ENCODE results near the gene HSD17B12. TPM values are rescaled to one million over a fixed set of nuclear protein-coding genes. Genes with fewer than 3 reads are reported as not detected.

HSD17B12 gene
- total and polyA plus RNA-seq, 2 of the 4 experiments (the other 2 are of a cell fraction) = 38.0 to 44.6 TPM

GRCh38 chr11:43784301-43784700, 103.8 kb downstream of the HSD17B12 start:
- Histone ChIP-seq H2BK15ac (ENCODE audit: low read depth, low read length) (no peak overlapping the region), H4K20me1 (ENCODE audit: insufficient read depth, low read length) (no peaks in the 10 kb centered on the region), H2BK5ac (ENCODE audit: low read depth, low read length, poor library complexity, severe bottlenecking) (peak overlapping the region; percentile 20), H3K4me1 (ENCODE audit: control insufficient read depth, insufficient read depth, low read length) (peaks cover 7% of the 10 kb centered on the region; the same call in 1 of the 2 replicates), H2BK120ac (ENCODE audit: low read depth, low read length) (no peak overlapping the region), H3K18ac (ENCODE audit: low read depth, low read length) (no peak overlapping the region; the same call in 1 of the 2 replicates), H3K23ac (ENCODE audit: low read depth, low read length) (no peak overlapping the region), H4K5ac (ENCODE audit: low read depth, low read length) (no peak overlapping the region), H2AK9ac (replicated peaks; ENCODE audit: low read depth, low read length, poor library complexity) (no peak overlapping the region), H3K9ac (ENCODE audit: low read depth, low read length) (no peak overlapping the region), H2BK20ac (ENCODE audit: low read depth, low read length) (no peak overlapping the region), H3K9me1 (ENCODE audit: insufficient read depth, low read length) (no peaks in the 10 kb centered on the region), H3K56ac (ENCODE audit: extremely low read depth, insufficient read depth, low read length) (no peak overlapping the region), H3K14ac (replicated peaks; ENCODE audit: low read depth, low read length) (no peak overlapping the region), H3K9me3 (ENCODE audit: control insufficient read depth, insufficient read depth, low read length) (0 out of 2 replicates have a peak, but pooled peaks cover 3% of the 10 kb centered on the region), H4K8ac (ENCODE audit: low read depth in 2 of 2, low read length in 2 of 2) (no peak overlapping the region), H3K36me3 (ENCODE audit: control insufficient read depth, insufficient read depth, low read length) (no peaks in the 10 kb centered on the region), H3K4ac (ENCODE audit: low read depth, low read length) (no peak overlapping the region), H3K79me1 (ENCODE audit: low read depth in 1 of 2, low read length in 2 of 2) (peaks cover 9 to 19% of the 10 kb centered on the region in 2 experiments; a peak in 3 of 4 replicates), H2AK5ac (ENCODE audit: low read depth, low read length) (no peak overlapping the region), H4K91ac (ENCODE audit: insufficient read depth, low read depth, low read length) (no peak overlapping the region), H3K27me3 (ENCODE audit: control insufficient read depth, insufficient read depth, low read length) (no peaks in the 10 kb centered on the region), H3K27ac (ENCODE audit: insufficient read depth, low read length) (no peak overlapping the region), H3K4me3 (ENCODE audit: insufficient read depth, low read depth, low read length) (no peak overlapping the region), H2AFZ (replicated peaks; ENCODE audit: low read length, poor library complexity) (no peak overlapping the region), H3K4me2 (ENCODE audit: low read depth, low read length) (no peak overlapping the region)
- no TSS peak for BruUV-seq (replicated peaks)
- no peak for ATAC-seq (ENCODE audit: low read depth)
- POLR2A ChIA-PET (ENCODE audit: unreplicated experiment) = no interaction called here
- intact Hi-C loops (cut with micrococcal nuclease) = no loop called here
- in situ Hi-C loops (cut with MboI; ENCODE audit: low sequenced_read_pairs) = no loop called here
- DNase-seq = no peak
- TF ChIP-seq USF2 (IDR thresholded peaks at IDR 0.05; ENCODE audit: low read depth, low read length) (no peak), MAFK (IDR thresholded peaks at IDR 0.05; ENCODE audit: low read depth, low read length) (no peak), RAD21 (IDR thresholded peaks at IDR 0.05; ENCODE audit: low read length) (no peak)
- TF ChIP-seq, protein P1, sequence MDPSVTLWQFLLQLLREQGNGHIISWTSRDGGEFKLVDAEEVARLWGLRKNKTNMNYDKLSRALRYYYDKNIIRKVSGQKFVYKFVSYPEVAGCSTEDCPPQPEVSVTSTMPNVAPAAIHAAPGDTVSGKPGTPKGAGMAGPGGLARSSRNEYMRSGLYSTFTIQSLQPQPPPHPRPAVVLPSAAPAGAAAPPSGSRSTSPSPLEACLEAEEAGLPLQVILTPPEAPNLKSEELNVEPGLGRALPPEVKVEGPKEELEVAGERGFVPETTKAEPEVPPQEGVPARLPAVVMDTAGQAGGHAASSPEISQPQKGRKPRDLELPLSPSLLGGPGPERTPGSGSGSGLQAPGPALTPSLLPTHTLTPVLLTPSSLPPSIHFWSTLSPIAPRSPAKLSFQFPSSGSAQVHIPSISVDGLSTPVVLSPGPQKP (IDR thresholded peaks at IDR 0.05; ENCODE audit: borderline replicate concordance, low read depth, low read length) = no peak
- CTCF ChIA-PET = interaction anchor here (0.9 kb wide), 2 partner anchors 15 to 47 kb away, joined by 3 read pairs; no protein-coding TSS in a partner anchor
- no CpG with 5 or more reads among the region's 1 CpG for WGBS, 2 experiments (ENCODE audit: extremely low coverage in 2 of 2, insufficient read length in 1 of 2)
- dilution Hi-C loops (cut with HindIII; ENCODE audit: low sequenced_read_pairs, unreplicated experiment) = no loop called here

Data from IMR-90 (cell line).